Measurements from ENCODE around the gene NFYA. TPM values are rescaled to one million over a fixed set of nuclear protein-coding genes. Genes with fewer than 3 reads are reported as not detected.

Gene NFYA
- total and polyA plus RNA-seq, 2 of the 13 experiments (the other 11 are each of a cell fraction or from before 2014, with no cell fraction given) = 16.0 to 22.9 TPM

DNA sequence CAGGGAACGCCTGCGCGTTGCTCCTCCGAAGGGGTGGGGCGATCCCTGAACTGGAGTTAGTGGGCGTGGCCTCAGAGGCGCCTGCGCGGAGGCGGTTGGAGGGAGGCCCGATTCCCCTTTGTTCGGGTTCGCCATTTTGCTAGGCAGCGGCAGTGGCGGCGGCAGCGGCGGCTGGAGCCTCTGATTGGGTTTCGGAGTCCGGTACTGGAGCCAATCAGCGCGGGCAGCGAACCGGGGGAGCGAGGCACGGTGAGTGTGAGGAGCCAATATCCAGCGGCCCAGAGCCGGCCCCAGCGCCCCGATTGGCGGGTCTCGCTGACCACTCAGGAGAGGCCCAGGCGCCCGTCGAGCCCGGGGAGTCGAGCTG is at the start of gene NFYA (continued):
- no peak; the same call in 1 of the 2 replicates for TF ChIP-seq GATA4 (IDR thresholded peaks at IDR 0.05; ENCODE audit: borderline replicate concordance, low read depth)
- no peak for TF ChIP-seq ZNF709 (CRISPR knock-in tag; IDR thresholded peaks at IDR 0.05)
- TF ChIP-seq MTA1 (CRISPR knock-in tag; IDR thresholded peaks at IDR 0.05; ENCODE audit: borderline replicate concordance) = no peak
- TF ChIP-seq ZNF12 (CRISPR knock-in tag; IDR thresholded peaks at IDR 0.05) = no peak
- TF ChIP-seq ZSCAN30 (CRISPR knock-in tag; IDR thresholded peaks at IDR 0.05) = no peak
- no peak for TF ChIP-seq ZFP36 (IDR thresholded peaks at IDR 0.05; ENCODE audit: borderline replicate concordance, low read depth, low read length, partially characterized antibody)
- no peak for TF ChIP-seq JDP2 (CRISPR knock-in tag; IDR thresholded peaks at IDR 0.05; ENCODE audit: borderline replicate concordance)
- no peak for TF ChIP-seq ELF1 (CRISPR knock-in tag; IDR thresholded peaks at IDR 0.05)
- TF ChIP-seq ZNF234 (CRISPR knock-in tag; conservative IDR thresholded peaks at IDR 0.05) = no peak
- no peak for TF ChIP-seq SMAD1 (CRISPR knock-in tag; IDR thresholded peaks at IDR 0.05; ENCODE audit: borderline replicate concordance, low read depth)
- TF ChIP-seq ZSCAN22 (CRISPR knock-in tag; IDR thresholded peaks at IDR 0.05) = no peak
- no peak for TF ChIP-seq ZNF382 (CRISPR knock-in tag; IDR thresholded peaks at IDR 0.05; ENCODE audit: borderline replicate concordance)
- no peak for TF ChIP-seq ETV6 (CRISPR knock-in tag; conservative IDR thresholded peaks at IDR 0.05)
- no peak for TF ChIP-seq HIVEP1 (CRISPR knock-in tag; IDR thresholded peaks at IDR 0.05)
- no peak; the same call in 1 of the 2 replicates for TF ChIP-seq GMEB1 (CRISPR knock-in tag; IDR thresholded peaks at IDR 0.05; ENCODE audit: borderline replicate concordance)
- no peak for TF ChIP-seq GTF2F1 (IDR thresholded peaks at IDR 0.05; ENCODE audit: low read length)
- TF ChIP-seq ARID2 (CRISPR knock-in tag; IDR thresholded peaks at IDR 0.05; ENCODE audit: borderline replicate concordance) = no peak
- TF ChIP-seq TAF1 (CRISPR knock-in tag; IDR thresholded peaks at IDR 0.05) = peak; percentile 56; the same call in 1 of the 2 replicates
- TF ChIP-seq SETDB1 (CRISPR knock-in tag; IDR thresholded peaks at IDR 0.05; ENCODE audit: borderline replicate concordance) = no peak
- TF ChIP-seq KMT2A (CRISPR knock-in tag; IDR thresholded peaks at IDR 0.05) = no peak
- 0 out of 2 replicates have a peak, but pooled peaks have one; percentile 29 for TF ChIP-seq ZNF543 (CRISPR knock-in tag; IDR thresholded peaks at IDR 0.05)
- no peak for TF ChIP-seq KLF12 (CRISPR knock-in tag; IDR thresholded peaks at IDR 0.05; ENCODE audit: borderline replicate concordance)
- no peak for TF ChIP-seq HNF4G (IDR thresholded peaks at IDR 0.05; ENCODE audit: borderline replicate concordance, low read depth, low read length)
- TF ChIP-seq HNF4G (CRISPR knock-in tag; IDR thresholded peaks at IDR 0.05; ENCODE audit: borderline replicate concordance, low read depth) = no peak
- no peak for TF ChIP-seq ASH2L (IDR thresholded peaks at IDR 0.05; ENCODE audit: insufficient read length, low read depth, low read length)
- TF ChIP-seq DR1 (CRISPR knock-in tag; IDR thresholded peaks at IDR 0.05) = no peak; the same call in 1 of the 2 replicates
- TF ChIP-seq RFX5 (IDR thresholded peaks at IDR 0.05; ENCODE audit: low read depth, low read length) = peak; percentile 81
